ENCODE data around the gene EIF2AK3.

EIF2AK3 gene

GRCh38 chr2:88582030-88582429 is 45.2 kb downstream of the EIF2AK3 start:
- Histone ChIP-seq H4K20me1 (ENCODE audit: control insufficient read depth, insufficient read depth, low read depth, low read length) (no peaks in the 10 kb centered on the region), H3K4me2 (ENCODE audit: low read length) (no peak overlapping the region), H3K9me2 (replicated peaks; ENCODE audit: control insufficient read depth, low read length) (no peaks in the 10 kb centered on the region), H3K27ac (ENCODE audit: low read depth, low read length) (no peak overlapping the region), H3K4me1 (ENCODE audit: control insufficient read depth, low read length) (no peaks in the 10 kb centered on the region), H3K79me2 (ENCODE audit: control insufficient read depth, low read length) (no peaks in the 10 kb centered on the region; the same call in 1 of the 2 replicates), H3K9me3 (ENCODE audit: control insufficient read depth, insufficient read depth, low read length) (no peaks in the 10 kb centered on the region), H3K27me3 (ENCODE audit: control insufficient read depth, low read length) (no peaks in the 10 kb centered on the region), H3F3A (ENCODE audit: control insufficient read depth, insufficient read depth) (peaks cover 3% of the 10 kb centered on the region; the same call in 1 of the 2 replicates), H3K36me3 (ENCODE audit: control insufficient read depth, low read length) (peaks cover 93% of the 10 kb centered on the region), H3K4me3 (ENCODE audit: low read length) (no peak overlapping the region)
- no peak for TF ChIP-seq CTCF (IDR thresholded peaks at IDR 0.05; ENCODE audit: low read depth, low read length, poor library complexity, severe bottlenecking)

- no peaks in the 10 kb centered on the region for H3K9me2 ChIP-seq (replicated peaks; ENCODE audit: control insufficient read depth, low read length)
- no peaks in the 10 kb centered on the region for H3F3A ChIP-seq (ENCODE audit: control insufficient read depth, insufficient read depth)
- TF ChIP-seq CTCF (IDR thresholded peaks at IDR 0.05; ENCODE audit: low read depth, low read length, poor library complexity, severe bottlenecking) (no peak), EZH2phosphoT487 (IDR thresholded peaks at IDR 0.05; ENCODE audit: borderline replicate concordance, low read length) (no peak)
- H3K36me3 ChIP-seq (ENCODE audit: control insufficient read depth, low read length), result peaks cover 97% of the 10 kb centered on the region
- H3K4me1 ChIP-seq (ENCODE audit: control insufficient read depth, low read length), result no peaks in the 10 kb centered on the region; the same call in 1 of the 2 replicates
- H3K27ac ChIP-seq (ENCODE audit: low read depth, low read length), result no peak overlapping the region
- H3K4me2 ChIP-seq (ENCODE audit: low read length), result no peak overlapping the region
- no peaks in the 10 kb centered on the region for H3K27me3 ChIP-seq (ENCODE audit: control insufficient read depth, low read length)
- H3K79me2 ChIP-seq (ENCODE audit: control insufficient read depth, low read length), result peaks cover 13% of the 10 kb centered on the region
- H4K20me1 ChIP-seq (ENCODE audit: control insufficient read depth, insufficient read depth, low read depth, low read length), result no peaks in the 10 kb centered on the region
- H3K4me3 ChIP-seq (ENCODE audit: low read length), result no peak overlapping the region
- H3K9me3 ChIP-seq (ENCODE audit: control insufficient read depth, insufficient read depth, low read length), result no peaks in the 10 kb centered on the region
Measured at GRCh38 chr2:88580088-88580487, 47.2 kb downstream of the EIF2AK3 start.

GRCh38 chr2:88575630-88576029 is 51.6 kb downstream of the EIF2AK3 start:
- peaks cover 7% of the 10 kb centered on the region for H3F3A ChIP-seq (ENCODE audit: control insufficient read depth, insufficient read depth)
- peaks cover 15% of the 10 kb centered on the region for H4K20me1 ChIP-seq (ENCODE audit: control insufficient read depth, insufficient read depth, low read depth, low read length)
- no peak overlapping the region for H3K4me2 ChIP-seq (ENCODE audit: low read length)

More at GRCh38 chr2:88575630-88576029, 51.6 kb downstream of the EIF2AK3 start:
- Histone ChIP-seq H3K4me1 (ENCODE audit: control insufficient read depth, low read length) (peaks cover 13% of the 10 kb centered on the region), H3K27ac (ENCODE audit: low read depth, low read length) (no peak overlapping the region), H3K79me2 (ENCODE audit: control insufficient read depth, low read length) (peaks cover 56% of the 10 kb centered on the region), H3K36me3 (ENCODE audit: control insufficient read depth, low read length) (peaks cover 97% of the 10 kb centered on the region), H3K9me3 (ENCODE audit: control insufficient read depth, insufficient read depth, low read length) (no peaks in the 10 kb centered on the region), H3K9me2 (replicated peaks; ENCODE audit: control insufficient read depth, low read length) (no peaks in the 10 kb centered on the region), H3K27me3 (ENCODE audit: control insufficient read depth, low read length) (no peaks in the 10 kb centered on the region), H3K4me3 (ENCODE audit: low read length) (no peak overlapping the region)
- TF ChIP-seq CTCF (IDR thresholded peaks at IDR 0.05; ENCODE audit: low read depth, low read length, poor library complexity, severe bottlenecking) (no peak), EZH2phosphoT487 (IDR thresholded peaks at IDR 0.05; ENCODE audit: borderline replicate concordance, low read length) (no peak)

All from DOHH2 (cell line).